Globus pallidus (tissue), 1 donor: Measurements from ENCODE around the gene ADGRL3.
A peak's percentile ranks its signal among the peaks of the same experiment; 100 is the strongest.

Source experiments
- DNase-seq: peaks from one replicate; pipeline ENCODE4 v3.0.0-alpha.2; 2015; ENCODE audit warnings: low spot score

The ADGRL3 gene

DNA sequence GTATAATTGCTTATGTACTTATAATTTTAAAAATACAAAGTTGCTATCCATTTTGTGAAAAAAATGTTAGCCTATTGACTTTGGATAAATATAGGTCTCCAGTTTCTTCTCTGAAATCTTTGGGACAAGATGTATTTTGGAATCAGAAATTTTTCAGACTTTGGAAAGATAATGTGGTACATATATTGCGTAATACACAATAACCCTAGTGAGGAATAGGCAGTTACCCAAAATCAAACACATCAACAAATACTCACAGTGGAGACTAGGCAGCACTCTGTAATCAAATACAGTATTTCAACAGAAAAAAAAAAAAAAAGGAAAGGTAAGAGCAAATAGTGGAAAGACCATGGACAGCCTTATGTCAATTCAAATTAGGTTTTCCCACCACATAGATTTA lies 796.8 kb downstream of the ADGRL3 start:
- DNase-seq = no peak

DNA sequence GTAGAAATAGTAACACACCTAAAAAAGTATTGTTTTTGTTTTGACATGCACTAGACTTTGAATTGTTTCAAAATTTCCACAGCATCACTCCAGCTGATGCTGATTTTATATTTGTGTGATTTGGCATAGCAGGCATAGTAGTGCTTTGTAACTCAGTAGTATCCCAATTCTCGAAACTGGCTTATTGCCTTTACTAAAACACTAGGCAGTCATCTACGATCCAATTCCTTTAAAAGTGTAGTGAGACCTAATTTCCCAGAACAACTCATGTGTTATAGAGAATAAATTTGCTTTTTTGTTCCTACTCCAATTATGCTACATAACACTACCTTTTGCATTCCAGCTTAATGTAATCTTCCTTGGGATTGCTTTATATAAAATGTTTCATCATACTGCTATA lies 797.7 kb downstream of the ADGRL3 start:
- no peak for DNase-seq

DNA sequence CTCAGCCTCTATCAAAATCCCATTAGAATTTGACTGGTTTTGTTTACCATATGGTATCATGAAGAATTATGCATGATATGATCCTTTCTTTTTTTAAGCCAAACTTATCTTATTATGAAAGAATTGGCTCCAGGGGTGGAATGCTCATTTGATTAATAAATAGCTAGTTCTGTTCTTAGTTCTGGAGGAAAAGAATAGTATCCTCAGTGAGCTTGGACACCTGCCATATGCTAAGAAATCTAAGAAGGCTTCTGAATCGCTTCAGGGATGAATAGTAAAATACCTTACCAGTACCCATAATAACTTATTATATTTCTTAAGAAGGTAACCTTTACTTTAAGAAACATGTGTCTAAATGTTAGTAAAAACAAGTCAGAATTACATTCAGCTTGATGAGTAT lies 803.6 kb downstream of the ADGRL3 start:
- peak; percentile 15 for DNase-seq

DNA sequence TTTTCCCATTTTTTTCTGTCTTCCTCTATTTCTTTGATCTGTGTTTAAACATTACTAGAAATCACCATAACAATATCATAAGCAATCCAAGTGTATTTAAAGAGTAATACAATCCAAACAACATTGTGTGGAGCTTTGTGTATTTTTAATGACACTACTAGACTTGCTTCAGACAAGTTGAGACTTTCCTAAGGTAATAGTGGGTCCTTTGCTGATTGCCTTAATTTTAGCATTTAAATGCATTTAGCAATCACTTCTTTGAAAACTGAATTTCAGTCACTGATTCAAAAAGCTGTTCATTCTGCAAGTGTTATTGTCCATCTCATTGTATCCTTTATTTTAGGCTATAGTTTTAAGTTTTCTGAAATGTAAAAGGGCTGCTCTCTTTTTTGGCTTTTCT lies 804.8 kb downstream of the ADGRL3 start:
- no peak for DNase-seq

DNA sequence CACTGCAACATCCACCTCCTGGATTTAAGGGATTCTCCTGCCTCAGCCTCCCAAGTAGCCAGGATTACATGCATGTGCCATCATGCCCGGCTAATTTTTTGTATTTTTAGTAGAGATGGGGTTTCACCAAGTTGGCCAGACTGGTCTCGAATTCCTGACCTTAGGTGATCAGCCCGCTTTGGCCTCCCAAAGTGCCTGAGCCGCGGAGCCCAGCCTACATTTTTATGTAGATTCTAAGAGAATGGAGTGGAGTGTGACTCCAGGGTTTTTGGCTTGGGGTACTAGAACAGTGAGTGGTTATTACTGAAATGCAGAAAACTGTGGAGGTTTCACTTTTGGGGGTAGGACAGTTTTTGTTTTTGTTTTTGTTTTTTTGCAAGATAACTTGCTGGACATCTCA lies 806.0 kb downstream of the ADGRL3 start:
- no peak for DNase-seq

DNA sequence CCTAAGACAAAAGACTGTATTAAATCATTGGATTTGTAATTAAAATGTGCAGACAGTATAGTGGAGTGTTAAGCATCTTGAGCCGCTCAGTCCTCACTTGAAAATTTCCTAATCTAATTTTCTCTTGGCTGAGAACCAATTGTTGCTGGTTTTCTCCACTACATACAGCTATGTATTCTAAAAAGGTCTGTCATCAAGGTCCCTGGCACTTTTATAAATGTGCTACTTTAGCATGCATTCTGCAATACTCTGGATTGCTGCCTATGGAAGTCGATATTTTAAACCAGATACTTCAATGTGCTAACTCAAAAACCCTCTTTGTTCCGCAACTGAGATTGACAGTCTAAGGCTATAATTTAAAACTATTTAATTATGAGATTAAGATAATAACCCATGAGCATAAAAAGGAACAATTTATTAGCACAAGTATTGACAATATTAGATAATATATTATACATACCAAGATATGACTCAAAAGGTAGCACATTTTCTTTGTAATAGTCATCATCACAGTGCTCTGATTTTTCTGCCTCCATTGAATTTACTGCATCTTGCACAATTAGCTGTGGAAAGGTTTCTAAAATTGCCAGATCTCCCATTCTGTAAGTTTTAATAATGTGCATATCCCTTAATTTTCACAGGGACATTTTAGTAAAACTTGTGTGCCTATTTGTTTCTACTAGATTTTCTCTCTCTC lies 815.1 kb downstream of the ADGRL3 start:
- DNase-seq = no peak

DNA sequence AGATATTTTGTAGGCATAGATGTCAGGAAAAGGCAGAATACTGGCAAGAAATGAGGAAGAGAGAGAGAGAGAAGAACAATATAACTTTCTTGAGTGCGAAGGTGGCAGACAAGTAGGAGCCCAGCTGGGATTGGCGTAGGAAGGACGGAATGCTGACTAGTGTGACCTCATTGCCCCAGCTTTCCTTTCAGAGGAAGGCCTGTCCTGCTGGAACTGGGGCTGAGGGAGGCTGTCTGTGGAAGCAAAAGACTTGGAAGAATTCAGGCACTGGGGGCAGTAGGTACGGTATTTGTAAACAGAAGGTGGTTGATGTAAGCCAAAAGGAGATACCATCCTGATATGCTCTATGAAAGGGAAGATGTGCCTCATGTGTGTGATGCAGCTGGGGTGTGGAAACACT lies 818.4 kb downstream of the ADGRL3 start:
- no peak for DNase-seq

DNA sequence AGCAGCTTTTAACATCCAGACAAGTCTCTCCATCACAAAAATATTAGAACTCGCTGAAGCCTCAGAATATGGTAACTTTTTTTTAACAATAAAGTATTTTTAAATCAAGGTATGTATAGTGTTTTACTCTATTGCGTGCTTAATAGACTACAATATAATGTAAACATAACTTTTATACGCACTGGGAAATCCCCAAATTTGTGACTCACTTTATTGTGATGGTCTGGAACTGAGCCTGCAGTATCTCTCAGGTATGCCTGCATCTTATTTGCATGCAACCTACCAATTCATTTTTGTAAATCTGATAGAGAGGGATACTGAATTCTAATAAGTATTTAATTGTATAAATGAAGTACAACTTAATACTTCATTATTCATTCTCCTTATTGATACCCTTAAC lies 823.5 kb downstream of the ADGRL3 start:
- no peak for DNase-seq

DNA sequence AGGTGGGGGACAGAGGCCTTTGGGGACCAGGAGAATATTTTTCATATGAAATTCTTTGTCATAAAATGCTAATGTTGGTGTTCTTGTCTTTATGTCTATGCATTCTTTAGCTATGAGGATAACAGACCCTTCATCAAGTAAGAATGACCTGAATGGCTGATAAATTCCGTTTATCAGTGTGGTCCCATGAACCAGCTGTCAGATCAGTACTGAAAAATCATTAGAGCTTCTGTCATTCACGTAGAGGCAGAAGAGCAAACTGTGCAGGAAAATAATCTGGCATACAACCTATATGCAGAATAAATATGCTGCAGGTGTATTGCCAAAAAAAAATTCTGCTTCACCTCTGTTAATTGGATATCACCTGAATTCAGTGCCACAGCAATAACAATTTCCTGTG lies 828.6 kb downstream of the ADGRL3 start:
- DNase-seq = no peak

DNA sequence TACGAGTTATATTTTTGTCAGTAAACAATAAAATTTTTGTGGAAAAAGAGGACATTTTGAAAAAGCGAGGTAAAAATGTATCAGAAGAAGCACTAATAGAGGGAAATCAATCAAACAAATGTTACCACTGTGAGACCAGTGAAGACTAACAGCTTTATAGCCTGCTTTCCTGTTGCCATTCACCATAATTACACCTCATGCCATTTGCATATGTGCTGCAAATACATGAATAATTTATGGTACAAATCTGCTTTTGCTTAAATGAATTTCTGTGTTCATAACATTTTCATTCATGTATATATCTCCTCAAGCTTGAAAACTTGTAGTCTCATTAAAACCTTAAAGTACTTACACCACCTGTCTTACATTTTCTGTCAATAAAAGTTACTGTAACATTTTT lies 830.8 kb downstream of the ADGRL3 start:
- DNase-seq = no peak

DNA sequence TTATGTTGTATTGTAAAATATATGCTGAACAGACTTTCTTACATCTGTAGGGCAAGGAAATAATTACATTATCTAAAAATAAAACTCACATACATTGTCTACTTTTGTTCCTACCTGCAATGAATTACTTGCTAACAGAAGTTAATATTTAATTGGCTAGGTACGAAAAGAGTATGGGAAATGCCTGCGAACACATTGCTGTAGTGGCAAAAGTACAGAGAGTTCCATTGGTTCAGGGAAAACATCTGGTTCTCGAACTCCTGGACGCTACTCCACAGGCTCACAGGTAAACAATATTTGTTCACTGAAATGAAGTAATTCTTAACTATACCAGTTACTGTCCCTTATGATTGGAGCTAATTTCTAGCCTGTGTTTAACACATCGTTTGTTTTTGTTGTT lies 837.4 kb downstream of the ADGRL3 start:
- DNase-seq = no peak

DNA sequence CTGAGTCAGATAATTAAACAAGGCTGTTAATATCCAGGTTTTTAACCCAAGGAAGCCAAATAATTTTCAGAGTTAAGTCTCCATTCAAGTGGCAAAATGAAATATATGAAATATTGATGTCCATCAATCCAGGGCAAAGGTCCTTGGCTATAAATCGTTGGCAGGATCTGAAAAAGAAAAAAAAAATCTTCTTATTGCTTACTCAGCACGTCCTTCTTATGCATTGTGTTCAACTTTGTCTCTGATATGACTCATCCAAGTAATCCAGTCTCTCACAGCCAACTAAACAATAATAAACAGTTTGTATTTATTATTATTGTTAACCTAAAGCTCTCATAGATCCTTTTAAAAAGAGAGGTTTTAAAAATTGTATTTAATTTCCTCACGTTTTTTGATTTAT lies 851.2 kb downstream of the ADGRL3 start:
- no peak for DNase-seq

DNA sequence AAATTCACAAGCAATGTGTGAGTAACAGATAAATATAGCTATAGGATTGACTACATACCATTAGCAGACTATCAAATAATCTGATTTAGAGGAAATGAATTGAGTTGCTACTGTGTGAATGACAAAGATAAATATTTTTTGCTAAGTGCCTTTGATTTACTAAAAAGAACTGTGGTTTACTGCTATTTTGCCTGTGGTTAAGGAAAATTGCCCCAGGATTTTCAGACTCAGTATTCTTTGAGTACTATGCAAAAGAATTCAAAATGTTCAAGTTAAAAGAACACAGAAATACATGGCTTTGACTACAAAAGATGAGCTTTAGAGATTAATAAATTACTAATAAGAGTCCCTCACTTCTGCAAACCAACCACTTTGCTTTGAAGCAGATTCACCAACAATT lies 853.8 kb downstream of the ADGRL3 start:
- DNase-seq = no peak

DNA sequence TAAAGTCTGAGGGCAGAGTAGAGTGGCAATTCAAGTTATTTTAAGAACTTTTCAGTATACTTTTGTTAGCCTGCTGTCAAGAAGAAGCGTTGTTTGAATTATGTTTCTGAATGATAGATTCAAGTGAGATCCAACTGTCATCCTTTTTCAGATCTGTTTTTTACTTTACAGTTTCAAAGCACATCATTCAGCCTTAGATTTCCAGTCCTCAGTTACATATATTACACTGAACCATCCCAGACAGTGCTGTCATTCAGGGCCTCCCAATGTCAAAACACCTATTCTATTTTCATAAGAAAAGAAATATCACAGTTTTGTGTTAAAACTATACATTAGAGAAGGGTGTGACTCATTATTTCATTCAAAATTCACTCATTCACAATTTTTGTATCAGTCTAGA lies 856.9 kb downstream of the ADGRL3 start:
- DNase-seq = no peak

DNA sequence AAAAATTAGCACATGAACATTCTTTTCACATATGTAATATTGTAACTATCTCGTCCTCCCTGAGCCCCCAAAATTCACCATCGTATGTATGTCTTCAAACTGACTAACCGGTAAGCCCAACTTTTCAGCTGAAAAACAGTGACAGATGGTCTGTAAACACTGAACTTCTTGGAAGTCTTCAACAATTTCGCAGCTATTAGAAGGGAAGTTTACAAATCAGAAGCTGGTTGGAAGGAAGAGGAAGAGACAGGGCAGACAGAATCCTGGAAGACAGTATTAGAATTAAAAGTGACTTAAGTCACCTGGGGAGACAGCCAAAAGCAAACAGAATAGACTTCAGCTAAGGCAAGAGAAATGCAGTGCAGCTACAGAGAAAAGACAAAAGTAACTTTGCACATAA lies 858.4 kb downstream of the ADGRL3 start:
- DNase-seq = peak; percentile 5

DNA sequence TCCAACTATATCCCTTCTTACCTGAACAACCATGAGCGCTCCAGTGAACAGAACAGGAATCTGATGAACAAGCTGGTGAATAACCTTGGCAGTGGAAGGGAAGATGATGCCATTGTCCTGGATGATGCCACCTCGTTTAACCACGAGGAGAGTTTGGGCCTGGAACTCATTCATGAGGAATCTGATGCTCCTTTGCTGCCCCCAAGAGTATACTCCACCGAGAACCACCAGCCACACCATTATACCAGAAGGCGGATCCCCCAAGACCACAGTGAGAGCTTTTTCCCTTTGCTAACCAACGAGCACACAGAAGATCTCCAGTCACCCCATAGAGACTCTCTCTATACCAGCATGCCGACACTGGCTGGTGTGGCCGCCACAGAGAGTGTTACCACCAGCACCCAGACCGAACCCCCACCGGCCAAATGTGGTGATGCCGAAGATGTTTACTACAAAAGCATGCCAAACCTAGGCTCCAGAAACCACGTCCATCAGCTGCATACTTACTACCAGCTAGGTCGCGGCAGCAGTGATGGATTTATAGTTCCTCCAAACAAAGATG lies 870.2 kb downstream of the ADGRL3 start:
- DNase-seq = no peak

DNA sequence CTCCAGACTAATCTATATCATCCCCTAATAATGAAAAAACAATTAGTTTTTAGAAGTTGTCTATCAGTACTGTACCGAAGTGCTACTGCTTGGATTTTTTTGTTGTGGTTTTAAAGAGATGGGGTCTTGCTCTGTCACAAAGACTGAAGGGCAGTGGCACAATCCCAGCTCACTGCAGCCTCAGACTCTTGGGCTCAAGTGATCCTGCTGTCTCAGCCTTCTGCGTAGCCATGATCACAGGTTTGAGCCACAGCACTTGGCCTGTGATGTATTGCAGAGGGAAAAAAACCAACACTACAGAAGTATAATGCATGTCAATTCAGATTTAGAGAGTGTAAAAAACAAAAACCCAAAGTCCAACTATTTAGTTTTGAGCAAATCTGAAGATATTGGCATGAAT lies 875.0 kb downstream of the ADGRL3 start:
- DNase-seq = no peak

DNA sequence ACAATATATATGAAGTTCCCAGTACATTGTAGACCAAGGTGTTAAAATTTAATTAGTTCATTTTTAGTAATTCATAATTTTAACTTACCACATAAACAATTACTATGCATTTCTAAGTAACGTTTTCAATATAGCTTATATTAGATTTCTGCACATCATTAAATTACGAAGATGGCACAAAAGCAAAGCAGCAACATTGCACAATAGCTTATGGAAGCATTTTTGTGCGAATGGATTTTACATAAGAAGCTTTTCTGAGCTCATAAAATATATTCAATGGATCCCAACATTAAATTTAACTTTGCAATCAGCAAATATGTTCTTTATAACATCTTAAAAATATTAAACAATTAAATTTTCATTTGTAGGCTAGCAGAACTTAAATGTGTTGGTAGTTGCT lies 875.4 kb downstream of the ADGRL3 start:
- no peak for DNase-seq

DNA sequence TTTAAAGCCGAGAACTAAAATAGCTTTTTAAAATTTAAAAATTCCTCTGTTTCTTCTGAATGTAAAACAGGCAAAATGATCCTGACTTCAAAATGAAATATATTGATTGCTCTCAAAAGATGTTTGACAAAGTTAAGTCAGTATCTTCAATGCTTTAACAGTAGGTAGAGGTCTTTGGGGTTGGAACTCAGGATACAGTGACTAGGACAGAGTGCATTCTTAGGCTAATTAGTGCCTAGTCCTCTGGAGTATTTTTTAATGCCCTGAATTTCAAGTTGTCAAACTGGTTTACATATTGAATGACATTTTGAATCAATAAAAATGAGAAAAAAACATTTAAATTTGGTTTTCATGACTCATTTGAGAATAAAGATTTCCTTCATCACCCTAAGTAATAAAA lies 877.3 kb downstream of the ADGRL3 start:
- DNase-seq = no peak

DNA sequence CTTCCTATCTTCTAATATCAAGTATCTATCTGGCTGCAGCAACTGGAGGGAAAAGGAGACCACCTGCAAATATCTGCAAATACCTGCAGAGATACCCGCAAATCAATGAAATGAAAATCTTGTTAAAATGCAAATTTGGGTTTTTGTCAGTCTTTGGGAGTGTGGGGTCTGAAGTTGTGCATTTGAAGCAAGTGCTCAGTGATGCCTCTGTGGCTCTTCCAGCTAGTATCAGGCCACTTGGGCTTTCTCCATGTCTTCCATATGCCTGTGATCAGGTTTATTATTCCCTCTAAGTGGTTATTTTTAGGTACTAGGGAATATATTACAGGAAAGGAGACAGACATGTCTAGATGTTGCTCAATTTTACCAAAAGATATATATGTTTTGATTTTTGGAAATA lies 880.3 kb downstream of the ADGRL3 start:
- DNase-seq = no peak

DNA sequence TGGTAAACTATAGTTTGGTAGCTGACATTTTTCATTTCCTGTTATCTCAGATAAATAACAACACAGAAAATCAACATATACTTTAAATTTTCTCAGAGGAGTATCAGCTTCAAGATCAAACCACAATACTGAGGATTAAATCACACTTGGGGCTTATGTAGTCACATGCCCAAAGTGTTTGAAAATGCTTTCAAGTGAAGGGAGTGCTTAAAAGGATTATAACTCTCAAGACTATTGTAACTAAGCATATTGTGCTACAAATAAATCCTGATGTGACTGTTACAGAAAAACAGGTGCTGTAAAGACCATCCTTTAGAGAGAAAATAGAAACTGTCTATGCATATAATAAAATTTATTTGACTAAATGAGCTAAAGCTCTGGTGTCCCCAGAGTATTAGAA lies 887.6 kb downstream of the ADGRL3 start:
- no peak for DNase-seq

DNA sequence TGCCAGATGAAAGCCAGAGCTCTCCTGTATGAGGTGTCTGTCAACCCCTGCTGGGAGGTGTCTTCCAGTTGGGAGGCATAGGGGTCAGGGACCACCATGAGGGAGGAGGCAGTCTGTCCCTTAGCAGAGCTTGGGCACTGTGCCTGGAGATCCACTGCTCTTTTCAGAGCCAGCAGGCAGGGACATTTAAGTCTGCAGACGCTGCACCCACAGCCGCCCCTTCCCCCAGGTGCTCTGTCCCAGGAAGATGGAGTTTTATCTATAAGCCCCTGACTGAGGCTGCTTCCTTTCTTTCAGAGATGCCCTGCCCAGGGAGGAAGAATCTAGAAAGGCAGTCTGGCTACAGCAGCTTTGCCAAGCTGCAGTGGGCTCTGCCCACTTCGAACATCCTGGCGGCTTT lies 893.6 kb downstream of the ADGRL3 start:
- no peak for DNase-seq

DNA sequence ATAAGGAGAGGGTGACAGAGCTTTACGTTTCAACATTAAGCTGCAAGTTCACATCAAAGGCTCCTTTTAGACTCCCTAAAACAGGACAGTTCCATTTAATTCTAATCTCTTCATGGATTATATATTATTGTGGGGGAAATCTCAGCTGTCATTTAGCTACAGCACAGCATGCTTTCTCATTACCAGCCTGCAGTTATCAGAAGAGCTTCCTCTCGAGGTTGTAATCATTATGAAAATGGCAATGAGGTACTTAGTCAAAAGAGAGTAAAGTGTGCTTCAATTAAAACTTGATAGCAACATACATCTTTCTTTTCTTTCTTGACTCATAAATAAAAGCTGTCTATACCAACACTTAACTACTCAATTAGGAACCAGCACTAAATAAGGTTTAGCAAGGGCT lies 896.8 kb downstream of the ADGRL3 start:
- no peak for DNase-seq

DNA sequence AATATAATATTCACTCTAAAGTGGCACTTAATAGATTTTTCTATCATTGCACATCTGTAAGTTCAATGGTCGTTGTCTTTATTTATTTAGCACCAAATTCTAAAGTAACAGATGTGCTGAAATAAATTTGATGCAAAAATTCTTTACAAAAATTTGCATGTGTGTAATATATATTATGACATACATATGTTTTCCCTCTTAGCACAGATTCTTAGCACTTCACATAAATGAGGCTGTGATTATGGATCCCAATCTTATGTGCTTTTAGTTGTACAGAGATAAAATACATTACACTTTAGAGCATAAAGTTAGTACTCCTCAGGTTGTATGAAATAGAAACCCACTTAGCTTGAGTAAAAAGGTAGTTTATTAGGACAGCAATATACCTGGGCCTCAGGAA lies 915.1 kb downstream of the ADGRL3 start:
- DNase-seq = no peak
